Neural cell (in vitro differentiated cells): Measurements from ENCODE around the gene TUBE1. TPM values are rescaled to one million over a fixed set of nuclear protein-coding genes. Genes with fewer than 3 reads are reported as not detected.

Experiments used
- H2AFZ ChIP-seq: fragments of 200-600, 300-800 bp; sonication (generic), shearing (Covaris generic); 2 replicates; pipeline ENCODE4 v1.6.0; 2014; ENCODE audit warnings: low read depth, mild to moderate bottlenecking, antibody characterized with exemption, low read length, moderate library complexity
- H3F3A ChIP-seq: fragments of 200-600 bp; shearing (Covaris generic); 2 replicates; pipeline ENCODE4 v1.6.1; 2016; ENCODE audit warnings: mild to moderate bottlenecking, moderate library complexity, mixed read lengths, antibody characterized with exemption, low read length; ENCODE audit not compliant: insufficient read depth, poor library complexity, severe bottlenecking
- H3K27ac ChIP-seq: fragments of 200-600, 300-800 bp; sonication (generic), shearing (Covaris generic); 2 replicates; pipeline ENCODE4 v1.5.1; 2014; ENCODE audit warnings: mild to moderate bottlenecking, low read length, moderate library complexity
- H3K27me3 ChIP-seq: fragments of 300-800, 200-600 bp; sonication (generic), shearing (Covaris generic); 2 replicates; pipeline ENCODE4 v1.6.0; 2014; ENCODE audit warnings: mild to moderate bottlenecking, low read depth, low read length, moderate library complexity; ENCODE audit not compliant: insufficient read depth
- H3K36me3 ChIP-seq: fragments of 300-800, 200-600 bp; sonication (generic), shearing (Covaris generic); 2 replicates; pipeline ENCODE4 v1.5.1; 2014; ENCODE audit warnings: mild to moderate bottlenecking, antibody characterized with exemption, low read length, moderate library complexity; ENCODE audit not compliant: insufficient read depth
- H3K4me2 ChIP-seq: fragments of 300-800, 200-600 bp; sonication (generic), shearing (Covaris generic); 2 replicates; pipeline ENCODE4 v1.6.0; 2014; ENCODE audit warnings: mild to moderate bottlenecking, low read length
- H3K4me3 ChIP-seq: fragments of 300-800, 200-600 bp; sonication (generic), shearing (Covaris generic); 2 replicates; pipeline ENCODE4 v1.5.1; 2014; ENCODE audit warnings: mild to moderate bottlenecking, low read length, moderate library complexity
- H3K79me2 ChIP-seq: fragments of 200-600 bp; shearing (Covaris generic); replicated peaks from 2 replicates; pipeline ENCODE4 v1.6.0; 2014; ENCODE audit warnings: mild to moderate bottlenecking, low read length, moderate library complexity; ENCODE audit not compliant: insufficient read depth
- H3K9ac ChIP-seq: fragments of 300-800, 200-600 bp; sonication (generic), shearing (Covaris generic); 2 replicates; pipeline ENCODE4 v1.6.1; 2016; ENCODE audit warnings: mild to moderate bottlenecking, low read length, mixed read lengths
- H3K9me2 ChIP-seq: fragments of 200-600 bp; shearing (Covaris generic); 2 replicates; pipeline ENCODE4 v1.6.1; 2016; ENCODE audit warnings: mild to moderate bottlenecking, low read length, mixed read lengths; ENCODE audit not compliant: insufficient read depth
- H3K9me3 ChIP-seq: fragments of 200-600, 300-800 bp; sonication (generic), shearing (Covaris generic); 2 replicates; pipeline ENCODE4 v1.6.1; 2016; ENCODE audit warnings: mild to moderate bottlenecking, mixed run types, low read length, moderate library complexity, mixed read lengths
- H4K20me1 ChIP-seq: fragments of 200-600 bp; shearing (Covaris generic); 2 replicates; pipeline ENCODE4 v1.6.1; 2016; ENCODE audit warnings: mild to moderate bottlenecking, mixed run types; ENCODE audit not compliant: insufficient read depth
- CTCF ChIP-seq: fragments of 450-650 bp; IDR thresholded peaks from 2 replicates; pipeline ENCODE4 v1.5.1; 2014; ENCODE audit warnings: antibody characterized with exemption, mild to moderate bottlenecking, moderate library complexity; ENCODE audit not compliant: poor library complexity, severe bottlenecking
- EP300 ChIP-seq: fragments of 450-650 bp; conservative IDR thresholded peaks from 2 replicates; pipeline ENCODE4 v1.6.1; 2014; ENCODE audit warnings: antibody characterized with exemption, mild to moderate bottlenecking, moderate library complexity; ENCODE audit not compliant: poor library complexity, severe bottlenecking
- EZH2 ChIP-seq: fragments of 200-600, 300-800 bp; shearing (Covaris generic), sonication (generic); IDR thresholded peaks from 2 replicates; pipeline ENCODE4 v1.6.1; 2014; ENCODE audit warnings: antibody characterized with exemption, low read length, borderline replicate concordance, mild to moderate bottlenecking; ENCODE audit not compliant: insufficient read depth, poor library complexity, severe bottlenecking
- MXI1 ChIP-seq: fragments of 450-650 bp; conservative IDR thresholded peaks from 2 replicates; pipeline ENCODE4 v1.6.1; 2014; ENCODE audit warnings: antibody characterized with exemption, mild to moderate bottlenecking; ENCODE audit not compliant: poor library complexity, severe bottlenecking
- POLR2AphosphoS5 ChIP-seq: IDR thresholded peaks from 2 replicates; pipeline ENCODE4 v1.6.1; 2012
- RAD21 ChIP-seq: fragments of 450-650 bp; conservative IDR thresholded peaks from 2 replicates; pipeline ENCODE4 v1.6.1; 2014; ENCODE audit warnings: antibody characterized with exemption, mild to moderate bottlenecking, moderate library complexity
- REST ChIP-seq: IDR thresholded peaks from 2 replicates; pipeline ENCODE4 v1.6.1; 2012; ENCODE audit warnings: borderline replicate concordance
- SMC3 ChIP-seq: fragments of 450-650 bp; conservative IDR thresholded peaks from 2 replicates; pipeline ENCODE4 v1.6.1; 2014; ENCODE audit warnings: antibody characterized with exemption, mild to moderate bottlenecking, moderate library complexity; ENCODE audit not compliant: poor library complexity
- TAF1 ChIP-seq: IDR thresholded peaks from 2 replicates; pipeline ENCODE4 v1.6.1; 2012; ENCODE audit warnings: low read depth
- polyA plus RNA-seq: library from polyadenylated mRNA; depleted of rRNA; stranded (reverse); fragments of >200 nt; gene quantifications from 2 replicates; pipeline ENCODE4 v1.2.3, GENCODE V29; 2014

Gene TUBE1
- polyA plus RNA-seq, 1 donor from 2014 or later, result 180 TPM

GRCh38 chr6:112113918-112114317 lies 26.6 kb upstream of the TUBE1 start:
- no peaks in the 10 kb centered on the region for H3K9me2 ChIP-seq
- H3K36me3 ChIP-seq, result no peaks in the 10 kb centered on the region
- no peak overlapping the region for H3K4me3 ChIP-seq
- no peaks in the 10 kb centered on the region for H3K79me2 ChIP-seq
- H3K27me3 ChIP-seq, result no peaks in the 10 kb centered on the region
- no peak overlapping the region for H2AFZ ChIP-seq
- no peaks in the 10 kb centered on the region for H3F3A ChIP-seq
- no peaks in the 10 kb centered on the region for H4K20me1 ChIP-seq
- TF ChIP-seq CTCF (no peak), RAD21 (no peak), TAF1 (no peak)
- no peak overlapping the region for H3K9ac ChIP-seq
- H3K9me3 ChIP-seq, result no peaks in the 10 kb centered on the region
- H3K4me2 ChIP-seq, result no peak overlapping the region
- no peak overlapping the region for H3K27ac ChIP-seq

GRCh38 chr6:112113431-112113830 lies 26.1 kb upstream of the TUBE1 start:
- Histone ChIP-seq H3F3A (no peaks in the 10 kb centered on the region), H3K9me3 (no peaks in the 10 kb centered on the region), H2AFZ (no peak overlapping the region), H3K9ac (no peak overlapping the region), H3K4me3 (no peak overlapping the region), H3K4me2 (no peak overlapping the region), H4K20me1 (no peaks in the 10 kb centered on the region), H3K27ac (no peak overlapping the region), H3K27me3 (no peaks in the 10 kb centered on the region), H3K9me2 (no peaks in the 10 kb centered on the region), H3K79me2 (no peaks in the 10 kb centered on the region), H3K36me3 (no peaks in the 10 kb centered on the region)
- no peak for TF ChIP-seq POLR2AphosphoS5
- TF ChIP-seq EP300, result no peak
- no peak for TF ChIP-seq RAD21
- no peak for TF ChIP-seq EZH2
- TF ChIP-seq REST, result no peak
- no peak for TF ChIP-seq SMC3
- TF ChIP-seq CTCF, result no peak
- no peak for TF ChIP-seq MXI1
- TF ChIP-seq TAF1, result no peak
